GM10266 (cell line): ENCODE results near the gene BABAM1.

Experiments
- DNase-seq: peaks from one replicate; pipeline ENCODE4 v3.0.0; 2012; ENCODE audit errors: extremely low spot score
- TF ChIP-seq, protein P1 (sequence below): IDR thresholded peaks from 2 replicates; pipeline ENCODE4 v1.5.1; 2012; ENCODE audit warnings: mild to moderate bottlenecking, low read depth; ENCODE audit not compliant: control insufficient read depth, insufficient read depth; ENCODE audit errors: missing control alignments

Gene BABAM1

DNA sequence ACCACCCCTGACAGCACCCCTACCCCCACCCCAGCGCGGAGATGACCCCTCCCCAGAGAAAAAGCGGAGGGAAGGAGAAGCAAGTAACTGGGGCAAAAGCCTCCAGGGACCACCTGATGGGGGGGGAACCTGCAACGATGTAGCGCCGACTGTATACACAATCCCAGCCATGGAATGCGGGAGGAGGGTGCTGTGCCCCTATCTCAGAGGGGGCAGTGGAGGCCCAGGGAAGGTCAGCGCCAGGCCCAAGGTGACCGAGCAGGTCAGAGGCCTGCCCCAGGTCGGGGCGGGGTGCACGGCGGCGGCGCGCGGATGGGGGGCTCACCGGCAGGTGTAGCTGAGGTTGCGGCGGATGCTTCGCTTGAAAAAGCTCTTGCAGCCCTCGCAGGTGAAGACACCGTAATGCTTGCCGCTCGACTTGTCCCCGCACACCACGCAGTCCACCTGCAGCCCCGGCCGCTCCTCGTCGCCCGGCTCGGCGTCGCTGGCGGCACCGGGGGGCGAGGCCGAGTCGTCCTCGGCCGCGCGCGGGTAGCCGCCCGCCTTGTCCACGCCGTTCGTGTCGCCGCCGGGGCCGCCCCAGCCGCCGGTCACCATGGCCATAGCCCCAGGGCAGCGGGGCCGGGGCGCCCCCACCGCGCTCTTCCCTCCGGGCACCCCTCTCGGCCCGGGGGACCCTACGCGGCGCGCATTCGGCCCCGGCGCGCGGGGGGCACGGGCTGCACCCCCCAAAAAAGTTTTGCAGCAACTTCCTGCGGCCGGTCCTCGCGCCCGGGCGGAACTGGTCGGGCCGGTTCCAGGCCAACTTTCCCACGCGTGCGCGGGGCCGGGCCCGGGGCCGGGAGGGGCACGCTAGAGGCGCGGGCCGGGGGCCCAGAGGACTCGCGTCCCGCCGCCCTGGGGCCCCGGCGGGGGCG is 22.4 kb upstream of the BABAM1 start:
- TF ChIP-seq, protein P1, sequence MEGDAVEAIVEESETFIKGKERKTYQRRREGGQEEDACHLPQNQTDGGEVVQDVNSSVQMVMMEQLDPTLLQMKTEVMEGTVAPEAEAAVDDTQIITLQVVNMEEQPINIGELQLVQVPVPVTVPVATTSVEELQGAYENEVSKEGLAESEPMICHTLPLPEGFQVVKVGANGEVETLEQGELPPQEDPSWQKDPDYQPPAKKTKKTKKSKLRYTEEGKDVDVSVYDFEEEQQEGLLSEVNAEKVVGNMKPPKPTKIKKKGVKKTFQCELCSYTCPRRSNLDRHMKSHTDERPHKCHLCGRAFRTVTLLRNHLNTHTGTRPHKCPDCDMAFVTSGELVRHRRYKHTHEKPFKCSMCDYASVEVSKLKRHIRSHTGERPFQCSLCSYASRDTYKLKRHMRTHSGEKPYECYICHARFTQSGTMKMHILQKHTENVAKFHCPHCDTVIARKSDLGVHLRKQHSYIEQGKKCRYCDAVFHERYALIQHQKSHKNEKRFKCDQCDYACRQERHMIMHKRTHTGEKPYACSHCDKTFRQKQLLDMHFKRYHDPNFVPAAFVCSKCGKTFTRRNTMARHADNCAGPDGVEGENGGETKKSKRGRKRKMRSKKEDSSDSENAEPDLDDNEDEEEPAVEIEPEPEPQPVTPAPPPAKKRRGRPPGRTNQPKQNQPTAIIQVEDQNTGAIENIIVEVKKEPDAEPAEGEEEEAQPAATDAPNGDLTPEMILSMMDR = no peak
- no peak for DNase-seq

DNA sequence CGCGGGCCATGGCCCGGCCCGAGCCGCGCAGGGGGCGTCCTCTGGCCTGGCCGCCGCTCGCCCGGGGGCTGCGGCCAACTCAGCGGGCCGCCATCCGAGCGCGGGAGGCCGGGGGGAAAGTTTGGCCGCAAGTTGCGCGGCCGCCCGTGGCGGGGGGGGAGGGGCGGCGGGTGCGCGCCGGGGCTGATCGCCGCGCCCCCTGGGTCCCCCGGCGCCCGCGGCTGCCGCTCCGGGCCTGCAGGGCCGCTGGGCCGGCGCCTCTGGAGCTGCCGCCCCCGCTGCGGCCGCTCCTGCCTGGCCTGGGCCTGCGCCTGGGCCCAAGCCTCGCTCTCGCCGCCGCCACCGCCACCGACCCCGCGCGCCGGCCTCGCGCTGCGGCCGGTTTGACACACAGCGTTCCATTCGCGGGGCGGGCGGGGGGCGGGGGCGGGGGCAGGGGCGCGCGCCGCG is 21.7 kb upstream of the BABAM1 start, which contains the start of gene NR2F6:
TSS of gene NR2F6 (minus strand) at position 385 of the 450 bp plus-strand sequence. CDS start 699 bp downstream, outside the sequence.
- TF ChIP-seq, protein P1 = no peak
- DNase-seq = no peak

DNA sequence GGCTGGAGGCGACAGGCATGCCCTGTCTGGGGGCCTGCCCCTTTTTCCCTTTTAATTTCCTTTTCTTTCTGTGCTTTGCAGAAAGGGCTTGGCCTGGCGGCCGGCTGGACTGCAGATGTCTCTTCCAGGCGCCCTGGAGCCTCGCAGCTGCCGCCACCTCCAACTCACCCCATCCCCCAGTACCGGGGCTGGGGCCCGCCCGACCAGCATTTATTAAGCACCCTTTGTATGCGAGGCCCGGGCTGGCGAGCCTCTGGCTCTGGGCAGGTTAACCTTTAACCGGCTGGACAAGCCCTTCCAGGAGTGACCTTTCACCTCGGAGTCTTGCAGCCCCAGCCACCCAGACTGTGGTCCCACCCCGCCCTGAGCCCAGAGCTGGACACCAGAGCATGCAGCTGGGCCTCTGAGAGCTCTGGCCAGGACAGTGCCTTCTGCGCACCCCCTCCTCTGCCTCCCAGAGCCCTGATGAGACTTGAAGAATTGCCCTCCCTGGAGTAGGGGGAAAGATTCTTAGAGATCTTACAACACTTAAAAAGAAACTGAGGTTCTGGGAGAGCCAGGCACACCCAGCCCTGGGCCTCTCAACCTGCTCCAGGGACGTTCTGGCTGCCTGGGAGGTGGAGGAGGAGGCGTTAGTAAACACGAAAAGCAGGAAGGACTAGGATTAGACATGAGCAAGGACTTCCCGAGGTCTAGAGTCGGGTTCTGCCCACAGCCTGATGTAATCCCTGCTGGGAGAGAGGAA is 20.4 kb upstream of the BABAM1 start:
- TF ChIP-seq, protein P1 = no peak
- DNase-seq = no peak

DNA sequence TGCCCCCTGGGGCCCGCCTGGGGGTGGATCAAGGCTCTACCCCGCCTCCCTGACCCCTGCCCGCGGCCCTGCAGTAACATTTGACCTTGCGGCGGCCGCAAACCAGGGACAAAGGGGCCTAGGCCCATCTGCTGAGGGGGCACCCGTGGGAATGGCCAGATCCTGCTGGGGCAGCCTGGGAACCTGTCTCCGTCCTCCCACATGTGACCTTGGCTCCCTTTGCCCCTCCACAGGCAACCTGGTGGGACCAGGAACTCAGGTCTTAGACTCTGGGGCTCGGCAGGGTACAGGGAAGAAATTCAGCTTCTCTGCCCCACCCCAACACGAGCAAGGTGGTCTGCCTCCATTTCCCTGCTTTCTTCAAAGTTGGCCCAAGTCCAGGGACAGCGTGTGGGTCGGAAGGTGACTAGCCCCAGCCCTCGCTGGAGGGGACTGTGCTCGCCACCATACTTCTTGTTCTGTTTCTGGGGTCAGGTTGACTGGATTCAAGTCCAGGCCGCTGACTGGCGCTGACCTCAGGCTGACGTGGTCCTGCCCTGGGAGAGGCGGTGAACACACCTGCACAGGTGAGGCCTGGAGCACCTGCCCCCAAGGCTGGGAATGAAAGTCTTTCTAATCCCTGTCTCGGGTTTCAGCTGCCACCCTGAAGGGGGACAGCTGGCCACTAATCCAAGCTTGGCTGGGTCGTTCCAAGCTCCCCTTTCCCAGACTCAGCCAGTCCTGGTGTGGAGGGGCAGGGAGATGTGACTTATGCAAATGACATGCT is 19.0 kb upstream of the BABAM1 start:
- no peak for DNase-seq
- TF ChIP-seq, protein P1 = no peak

DNA sequence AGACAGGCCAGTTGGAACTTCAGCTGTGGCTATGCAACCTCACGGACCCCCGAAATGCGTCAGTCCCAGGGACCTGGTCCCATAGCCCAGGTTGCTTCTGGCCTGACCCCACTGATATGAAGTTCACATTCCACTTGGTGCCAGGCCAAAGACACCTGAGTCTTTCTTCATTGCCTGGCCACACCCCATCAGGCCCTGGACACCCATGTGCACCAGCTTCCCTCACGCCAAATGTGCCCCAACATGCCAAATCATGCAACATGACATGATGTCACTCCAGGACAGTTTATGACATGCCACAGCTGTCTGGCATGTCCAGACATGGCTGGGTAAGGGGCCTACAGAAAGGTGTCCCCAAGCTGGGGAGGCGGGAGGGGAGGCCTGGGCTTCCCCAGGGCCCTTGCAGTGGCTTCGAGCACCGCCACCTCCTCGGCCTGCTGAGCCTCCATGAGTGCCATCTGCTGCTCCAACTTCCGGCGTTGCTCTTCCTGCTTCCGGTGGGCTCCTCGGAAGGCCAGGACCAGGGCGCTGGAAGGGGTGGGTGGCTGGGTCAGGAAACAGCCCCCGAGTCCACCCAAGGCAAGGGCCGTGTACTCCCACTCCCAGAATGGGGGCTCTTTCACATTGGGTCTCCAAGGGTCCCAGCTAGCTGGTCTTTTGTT is 17.2 kb upstream of the BABAM1 start:
- TF ChIP-seq, protein P1 = no peak
- DNase-seq = no peak

DNA sequence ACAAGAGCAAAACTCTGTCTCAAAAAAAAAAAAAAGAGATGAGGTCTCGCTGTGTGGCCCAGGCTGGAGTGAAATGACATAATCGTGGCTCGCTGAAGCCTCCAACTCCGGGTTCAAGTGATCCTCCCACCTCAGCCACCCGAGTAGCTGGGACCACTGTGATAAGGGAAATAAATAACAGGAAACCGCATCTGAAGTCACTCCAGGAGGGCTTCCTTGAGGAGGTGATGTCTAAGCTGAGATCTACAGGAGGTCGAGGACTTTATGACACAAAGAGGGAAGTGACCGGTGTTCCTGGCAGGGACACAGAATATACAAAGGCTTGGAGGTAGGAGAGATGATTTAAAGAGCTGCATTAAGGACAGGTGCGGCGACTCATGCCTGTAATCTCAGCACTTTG is 12.6 kb upstream of the BABAM1 start:
- DNase-seq = no peak
- TF ChIP-seq, protein P1 = no peak
